Upper lobe of right lung (tissue), 1 donor: ENCODE data around the gene NOC2L. TPM values are rescaled to one million over a fixed set of nuclear protein-coding genes. Genes with fewer than 3 reads are reported as not detected.

Experiments
- ATAC-seq: fragments of 200-7000 bp; cut with Tn5 transposase; one replicate; pipeline ENCODE4 v1.9.1; 2020; ENCODE audit warnings: mild to moderate bottlenecking, moderate library complexity
- DNase-seq: peaks from one replicate; pipeline ENCODE4 v3.0.0-alpha.2; 2020
- H3K27ac ChIP-seq: fragments of 200-600 bp; one replicate; pipeline ENCODE4 v1.8.0; 2022
- H3K27me3 ChIP-seq: fragments of 200-600 bp; one replicate; pipeline ENCODE4 v1.8.0; 2022; ENCODE audit warnings: mild to moderate bottlenecking
- H3K36me3 ChIP-seq: fragments of 200-600 bp; one replicate; pipeline ENCODE4 v1.8.0; 2022
- H3K4me1 ChIP-seq: fragments of 200-600 bp; one replicate; pipeline ENCODE4 v1.8.0; 2022
- H3K4me3 ChIP-seq: fragments of 200-600 bp; one replicate; pipeline ENCODE4 v1.8.0; 2022; ENCODE audit warnings: mild to moderate bottlenecking
- H3K9me3 ChIP-seq: fragments of 200-600 bp; one replicate; pipeline ENCODE4 v1.8.0; 2022
- CTCF ChIP-seq: fragments of 200-600 bp; IDR thresholded peaks from one replicate; pipeline ENCODE4 v1.8.0; 2022; ENCODE audit warnings: antibody characterized with exemption
- intact Hi-C: fragments of 100-400 bp; cut with DNase I; formaldehyde crosslinking; loops from one replicate; pipeline ENCODE4 v1.11.0; 2022
- total RNA-seq: library from RNA; stranded (reverse); fragmentation: NEBNext Ultra II Directional; extraction: Animal tissue kit (Norgen Biotek cat#: 25700); gene quantifications from one replicate; pipeline ENCODE4 v1.2.1, GENCODE V29; 2021
- donor health status: DM: no; HTN: yes; CAD: no; lungs with severe emphysema.

NOC2L gene
- total RNA-seq, 1 donor from 2014 or later = 54.5 TPM

DNA sequence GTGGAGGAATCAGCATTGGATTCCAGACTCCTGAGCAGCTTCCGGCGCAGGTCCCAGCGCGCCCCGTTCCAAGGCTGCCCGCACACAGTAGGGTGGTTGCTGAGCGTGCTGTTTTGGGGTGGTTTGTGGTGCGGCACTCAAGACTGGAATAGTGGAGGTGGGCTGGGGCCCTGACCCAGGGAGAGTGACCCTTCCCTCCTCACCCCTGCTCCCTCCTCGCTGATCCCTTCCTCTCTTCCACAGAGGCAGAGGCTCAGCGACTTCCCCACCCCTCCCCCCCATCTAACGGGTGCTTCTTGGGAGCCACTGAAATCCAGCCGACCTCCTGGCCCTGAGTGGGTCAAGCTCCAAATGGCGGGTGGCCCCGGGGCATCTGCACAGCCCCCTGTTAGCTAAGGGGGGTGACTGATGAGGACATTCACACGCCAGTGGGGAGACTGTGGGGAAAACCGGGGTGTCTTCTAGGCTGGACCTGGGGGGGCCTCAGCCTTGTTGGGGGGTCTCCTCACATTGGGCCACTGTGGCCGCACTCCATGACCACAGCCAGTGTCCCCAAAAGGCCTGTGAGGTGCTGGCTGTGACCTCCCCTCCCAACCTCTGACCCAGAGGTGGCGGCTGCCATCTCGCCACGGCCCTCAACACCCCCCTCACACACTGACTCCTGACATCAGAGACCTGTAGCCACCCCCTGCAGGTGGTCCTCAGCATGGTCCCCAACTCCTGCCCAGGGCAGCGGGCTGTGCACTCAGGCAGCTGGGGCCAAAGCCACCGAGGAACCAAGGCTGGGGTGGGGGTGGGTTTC is 44.8 kb upstream of the NOC2L start:
- H3K36me3 ChIP-seq = no peaks in the 10 kb centered on the region
- peaks cover 21% of the 10 kb centered on the region for H3K4me1 ChIP-seq
- DNase-seq (peak; percentile 62), ATAC-seq (no peak)
- no peaks in the 10 kb centered on the region for H3K9me3 ChIP-seq
- TF ChIP-seq CTCF = no peak
- H3K27ac ChIP-seq = no peak overlapping the region
- peaks cover 13% of the 10 kb centered on the region for H3K27me3 ChIP-seq
- intact Hi-C loops = no loop called here
- H3K4me3 ChIP-seq = no peak overlapping the region

DNA sequence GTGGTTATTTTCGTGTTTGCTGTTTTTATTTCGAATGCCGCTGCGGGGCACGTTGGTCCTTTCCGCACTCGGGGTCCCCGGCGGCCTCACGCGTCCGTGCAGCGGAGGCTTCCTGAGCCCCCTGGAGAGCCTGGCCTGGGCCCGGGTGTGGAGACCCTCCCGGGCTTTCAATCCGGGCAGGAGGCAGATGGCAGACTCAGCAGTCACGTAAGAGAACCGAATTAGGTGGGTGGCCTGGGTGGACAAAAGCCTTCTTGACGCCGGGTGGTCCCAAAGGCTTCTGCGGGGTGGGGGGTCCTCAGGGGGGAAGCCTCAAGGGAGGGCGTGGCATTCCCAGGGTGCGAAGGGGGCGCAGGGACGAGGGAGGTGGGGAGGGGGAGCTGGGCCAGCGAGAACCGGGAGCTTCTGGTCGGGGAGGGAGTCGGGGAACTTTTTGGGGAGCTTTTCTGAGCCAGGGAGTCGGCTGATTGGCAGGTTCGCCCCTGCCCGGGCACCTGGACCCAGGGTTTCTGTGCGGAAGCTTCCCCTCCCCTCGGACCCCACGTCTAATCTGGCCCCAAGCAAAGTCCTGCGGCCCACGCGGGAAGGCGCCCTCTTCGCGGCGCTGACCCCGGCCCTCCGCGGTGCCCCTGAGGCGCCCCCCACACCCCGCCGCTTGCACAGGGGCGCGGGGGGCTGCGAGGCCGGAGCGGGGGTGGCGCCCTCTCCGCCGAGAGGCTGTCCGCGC is 42.2 kb upstream of the NOC2L start:
- no peak for ATAC-seq
- peak overlapping the region; percentile 59 for H3K4me3 ChIP-seq
- peaks cover 21% of the 10 kb centered on the region for H3K4me1 ChIP-seq
- H3K27ac ChIP-seq = peak overlapping the region; percentile 95
- peaks cover 34% of the 10 kb centered on the region for H3K27me3 ChIP-seq
- DNase-seq = peak; percentile 73
- TF ChIP-seq CTCF = no peak
- intact Hi-C loops = no loop called here
- H3K36me3 ChIP-seq = no peaks in the 10 kb centered on the region
- no peaks in the 10 kb centered on the region for H3K9me3 ChIP-seq

DNA sequence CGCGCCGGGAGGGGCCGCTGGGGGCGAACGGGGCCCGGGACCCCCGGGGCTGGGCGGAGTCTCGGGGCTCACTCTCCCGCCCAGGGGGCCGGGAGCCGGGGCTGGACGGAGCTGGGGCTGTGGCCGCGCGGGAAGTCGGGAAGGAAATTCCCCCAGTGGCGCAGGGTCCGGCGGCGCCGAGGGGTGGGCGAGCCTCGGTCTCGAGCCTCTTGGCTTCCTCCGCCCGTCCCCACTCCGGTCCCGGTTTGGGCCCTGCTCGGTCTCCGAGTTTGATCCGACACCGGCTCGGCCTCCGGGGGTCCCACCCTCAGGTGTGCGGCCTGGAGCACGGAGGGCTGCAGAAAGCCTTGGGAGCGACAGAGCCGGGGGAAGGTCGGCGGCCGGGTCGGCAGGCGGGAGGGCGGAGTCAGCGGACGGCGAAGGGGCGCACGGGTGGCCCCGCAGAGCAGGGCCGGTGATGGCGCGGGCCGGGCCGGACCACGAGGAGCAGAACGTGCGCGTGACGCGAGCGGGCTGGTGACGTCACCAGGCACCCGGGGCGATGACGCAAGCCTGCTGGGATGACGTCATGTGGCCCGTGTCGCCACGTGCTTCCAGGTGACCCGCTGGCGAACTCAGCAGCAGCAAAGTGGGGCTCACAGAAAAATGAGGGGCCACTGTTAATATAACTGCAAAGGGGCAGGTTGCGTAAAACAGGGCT is 41.5 kb upstream of the NOC2L start:
- Histone ChIP-seq H3K4me3 (peak overlapping the region; percentile 59), H3K4me1 (peaks cover 16% of the 10 kb centered on the region), H3K9me3 (no peaks in the 10 kb centered on the region), H3K36me3 (no peaks in the 10 kb centered on the region), H3K27ac (peak overlapping the region; percentile 95), H3K27me3 (peaks cover 34% of the 10 kb centered on the region)
- TF ChIP-seq CTCF = no peak
- peak; percentile 48 for ATAC-seq
- peak; percentile 90 for DNase-seq
- intact Hi-C loops = no loop called here

DNA sequence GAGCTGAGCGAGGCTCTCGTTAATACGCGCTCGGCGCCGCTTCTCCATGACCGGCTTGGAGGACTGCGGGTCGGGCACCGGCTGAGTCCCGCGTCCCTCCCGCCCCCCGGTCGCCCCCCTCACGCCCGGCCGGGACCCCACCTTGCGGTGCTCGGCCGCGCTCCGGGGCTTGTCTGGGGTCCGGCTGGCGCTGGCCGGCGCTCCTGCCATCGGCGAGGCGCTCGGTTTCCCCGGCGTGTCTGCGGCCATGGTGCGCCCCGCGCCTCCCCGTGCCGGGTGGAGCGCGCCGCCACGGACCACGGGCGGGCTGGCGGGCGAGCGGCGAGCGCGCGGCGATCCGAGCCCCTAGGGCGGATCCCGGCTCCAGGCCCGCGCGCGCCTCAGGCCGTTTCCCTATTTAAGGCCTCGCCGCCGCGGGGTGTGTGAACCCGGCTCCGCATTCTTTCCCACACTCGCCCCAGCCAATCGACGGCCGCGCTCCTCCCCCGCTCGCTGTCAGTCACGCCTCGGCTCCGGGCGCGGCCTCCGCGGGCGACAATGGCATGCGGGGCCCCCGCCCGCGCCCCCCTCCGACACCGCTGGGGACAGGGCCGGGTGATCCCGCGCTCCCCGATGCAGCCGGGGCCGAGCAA is 40.8 kb upstream of the NOC2L start, which contains the start of gene HES4:
HES4 (minus strand) TSS at position 373 of the 632 bp plus-strand sequence; CDS start at position 249, 124 bp downstream.
- intact Hi-C loops = no loop called here
- peak; percentile 87 for ATAC-seq
- Histone ChIP-seq H3K9me3 (no peaks in the 10 kb centered on the region), H3K27ac (peak within 1 kb of the TSS; percentile 95), H3K4me3 (peak within 1 kb of the TSS; percentile 59), H3K4me1 (peaks cover 9% of the 10 kb centered on the region), H3K36me3 (no peaks in the 10 kb centered on the region), H3K27me3 (peaks cover 34% of the 10 kb centered on the region)
- TF ChIP-seq CTCF = no peak
- DNase-seq = peak; percentile 96

DNA sequence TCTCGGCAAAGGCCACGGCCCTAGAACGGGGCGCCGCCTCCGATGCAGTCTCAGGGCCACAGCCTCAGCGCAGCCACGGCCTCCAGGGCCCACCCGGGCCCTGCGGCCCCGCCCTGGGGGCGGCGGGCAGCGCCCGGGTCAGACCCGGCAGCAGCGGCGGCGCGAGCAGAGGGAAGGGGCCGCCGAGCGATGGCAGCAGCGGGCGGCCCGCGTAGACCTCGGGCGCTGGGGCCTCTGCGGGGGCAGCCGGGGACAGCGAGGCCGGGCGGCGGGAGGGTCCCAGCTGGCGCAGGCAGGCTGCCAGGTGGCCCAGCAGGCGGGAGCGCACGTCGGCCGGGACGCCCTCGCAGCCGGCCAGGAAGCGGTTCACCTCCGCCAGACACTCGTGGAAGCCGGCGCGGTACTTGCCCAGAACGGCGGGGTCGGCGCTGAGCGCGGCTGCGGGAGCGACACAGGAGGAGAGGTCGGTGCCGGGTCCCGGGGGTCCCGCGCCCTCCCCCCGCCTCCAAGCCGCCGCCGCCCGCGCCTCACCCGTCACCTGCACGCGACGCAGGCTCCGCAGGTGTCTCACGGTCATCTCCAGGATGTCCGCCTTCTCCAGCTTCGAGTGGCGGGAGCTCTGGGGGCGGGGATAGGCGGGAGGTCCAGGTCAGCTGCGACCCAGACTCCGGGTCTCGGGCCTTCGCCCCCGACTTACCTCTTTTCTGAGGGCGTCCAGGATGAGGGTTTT is 40.1 kb upstream of the NOC2L start:
- H3K27me3 ChIP-seq = peaks cover 34% of the 10 kb centered on the region
- DNase-seq = peak; percentile 70
- H3K4me1 ChIP-seq = peaks cover 7% of the 10 kb centered on the region

More for the DNA sequence above, 40.1 kb upstream of the NOC2L start:
- Histone ChIP-seq H3K9me3 (no peaks in the 10 kb centered on the region), H3K27ac (peak overlapping the region; percentile 75), H3K4me3 (peak overlapping the region; percentile 59), H3K36me3 (no peaks in the 10 kb centered on the region)
- intact Hi-C loops = no loop called here
- TF ChIP-seq CTCF = no peak
- ATAC-seq = no peak
